ENCODE results near the gene JPH2. TPM values are rescaled to one million over a fixed set of nuclear protein-coding genes. Genes with fewer than 3 reads are reported as not detected.
A peak's percentile ranks its signal among the peaks of the same experiment; 100 is the strongest.
"Not testable (repeated sequence)": the region's sequence is repeated elsewhere in the genome, so short reads cannot be mapped to it uniquely, and the experiment has no call there.

The JPH2 gene
- total RNA-seq, 4 donors from 2014 or later = 173 to 442 (median 242) TPM

DNA sequence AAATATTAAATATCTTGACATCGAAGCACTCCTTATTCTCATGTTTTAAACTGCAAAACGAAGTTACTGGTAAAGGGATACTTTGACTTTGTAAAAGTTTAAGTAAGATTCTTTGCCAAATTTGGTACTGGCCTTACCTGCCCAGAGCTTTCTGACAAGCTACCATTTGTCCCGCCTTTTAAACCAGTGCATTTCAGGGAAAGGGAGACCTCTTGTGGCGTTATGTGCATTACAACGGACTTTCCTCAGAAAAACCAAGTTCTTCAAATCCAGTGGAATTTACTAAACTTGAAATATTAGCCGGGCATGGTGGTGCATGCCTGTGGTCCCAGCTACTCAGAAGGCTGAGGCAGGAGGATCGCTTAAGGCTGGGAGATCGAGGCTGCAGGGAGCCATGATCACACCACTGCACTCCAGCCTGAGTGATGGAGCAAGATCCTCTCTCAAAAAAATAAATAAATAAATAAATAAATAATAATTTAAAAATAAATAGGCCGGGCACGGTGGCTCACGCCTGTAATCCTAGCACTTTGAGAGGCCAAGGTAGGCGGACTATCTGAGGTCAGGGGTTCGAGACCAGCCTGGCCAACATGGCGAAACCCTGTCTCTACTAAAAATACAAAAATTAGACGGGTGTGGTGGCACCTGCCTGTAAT lies 3.3 kb upstream of the JPH2 start:
- H3K27me3 ChIP-seq, H3K9me3 ChIP-seq, H3K36me3 ChIP-seq, ATAC-seq, H3K4me3 ChIP-seq: not testable (repeated sequence)
- 5 to 19% methylated on average over 9 to 15 of the region's 15 CpGs for WGBS, 2 donors (ENCODE audit: low coverage in 1 of 2)
- TF ChIP-seq, protein P1, sequence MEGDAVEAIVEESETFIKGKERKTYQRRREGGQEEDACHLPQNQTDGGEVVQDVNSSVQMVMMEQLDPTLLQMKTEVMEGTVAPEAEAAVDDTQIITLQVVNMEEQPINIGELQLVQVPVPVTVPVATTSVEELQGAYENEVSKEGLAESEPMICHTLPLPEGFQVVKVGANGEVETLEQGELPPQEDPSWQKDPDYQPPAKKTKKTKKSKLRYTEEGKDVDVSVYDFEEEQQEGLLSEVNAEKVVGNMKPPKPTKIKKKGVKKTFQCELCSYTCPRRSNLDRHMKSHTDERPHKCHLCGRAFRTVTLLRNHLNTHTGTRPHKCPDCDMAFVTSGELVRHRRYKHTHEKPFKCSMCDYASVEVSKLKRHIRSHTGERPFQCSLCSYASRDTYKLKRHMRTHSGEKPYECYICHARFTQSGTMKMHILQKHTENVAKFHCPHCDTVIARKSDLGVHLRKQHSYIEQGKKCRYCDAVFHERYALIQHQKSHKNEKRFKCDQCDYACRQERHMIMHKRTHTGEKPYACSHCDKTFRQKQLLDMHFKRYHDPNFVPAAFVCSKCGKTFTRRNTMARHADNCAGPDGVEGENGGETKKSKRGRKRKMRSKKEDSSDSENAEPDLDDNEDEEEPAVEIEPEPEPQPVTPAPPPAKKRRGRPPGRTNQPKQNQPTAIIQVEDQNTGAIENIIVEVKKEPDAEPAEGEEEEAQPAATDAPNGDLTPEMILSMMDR (IDR thresholded peaks at IDR 0.05) = peak; percentile 72 to 86 (median 80)
- H3K27ac ChIP-seq = peak overlapping the region in 3 of 4 donors; percentile 95 to 96 (median 96)
- peaks cover 0 to 50% (median 5%) of the 10 kb centered on the region in 3 donors for H3K4me1 ChIP-seq

DNA sequence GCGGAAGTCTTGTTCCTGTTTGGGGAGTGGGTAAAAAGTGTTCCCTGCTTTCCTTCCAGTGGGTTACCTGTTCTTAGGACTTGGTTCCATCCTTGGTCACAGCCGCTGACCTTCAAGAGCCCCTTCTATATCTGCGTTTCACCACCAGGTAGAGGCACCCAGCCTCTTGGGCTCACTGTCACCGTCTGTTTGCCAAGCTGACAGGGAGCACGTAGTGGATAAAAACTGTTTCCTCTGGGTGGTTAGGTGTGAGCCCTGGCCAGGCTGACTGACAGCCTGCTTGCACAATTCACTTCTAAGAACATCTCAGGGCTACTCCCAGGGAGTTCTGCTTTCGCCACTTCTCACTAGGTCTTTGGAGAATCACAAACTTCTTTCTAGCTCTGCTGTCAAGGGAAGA lies 1.8 kb upstream of the JPH2 start:
- Histone ChIP-seq H3K9me3 (no peaks in the 10 kb centered on the region), H3K27ac (peak overlapping the region; percentile 93 to 96 (median 96)), H3K4me1 (peaks cover 0 to 50% (median 5%) of the 10 kb centered on the region in 3 donors), H3K27me3 (no peaks in the 10 kb centered on the region), H3K4me3 (peak overlapping the region in 1 of 2 donors; percentile 78), H3K36me3 (no peaks in the 10 kb centered on the region)
- 65 to 68% methylated on average over 3 to 4 of the region's 6 CpGs for WGBS, 2 donors (ENCODE audit: low coverage in 1 of 2)
- peak; percentile 60 for ATAC-seq
- no peak for TF ChIP-seq EP300 (IDR thresholded peaks at IDR 0.05)
- TF ChIP-seq, protein P1 (IDR thresholded peaks at IDR 0.05) = peak in 1 of 4 experiments; percentile 2
- peak; percentile 73 for TF ChIP-seq POLR2AphosphoS5 (IDR thresholded peaks at IDR 0.05)
- TF ChIP-seq POLR2A (IDR thresholded peaks at IDR 0.05) = peak; percentile 36 to 55

DNA sequence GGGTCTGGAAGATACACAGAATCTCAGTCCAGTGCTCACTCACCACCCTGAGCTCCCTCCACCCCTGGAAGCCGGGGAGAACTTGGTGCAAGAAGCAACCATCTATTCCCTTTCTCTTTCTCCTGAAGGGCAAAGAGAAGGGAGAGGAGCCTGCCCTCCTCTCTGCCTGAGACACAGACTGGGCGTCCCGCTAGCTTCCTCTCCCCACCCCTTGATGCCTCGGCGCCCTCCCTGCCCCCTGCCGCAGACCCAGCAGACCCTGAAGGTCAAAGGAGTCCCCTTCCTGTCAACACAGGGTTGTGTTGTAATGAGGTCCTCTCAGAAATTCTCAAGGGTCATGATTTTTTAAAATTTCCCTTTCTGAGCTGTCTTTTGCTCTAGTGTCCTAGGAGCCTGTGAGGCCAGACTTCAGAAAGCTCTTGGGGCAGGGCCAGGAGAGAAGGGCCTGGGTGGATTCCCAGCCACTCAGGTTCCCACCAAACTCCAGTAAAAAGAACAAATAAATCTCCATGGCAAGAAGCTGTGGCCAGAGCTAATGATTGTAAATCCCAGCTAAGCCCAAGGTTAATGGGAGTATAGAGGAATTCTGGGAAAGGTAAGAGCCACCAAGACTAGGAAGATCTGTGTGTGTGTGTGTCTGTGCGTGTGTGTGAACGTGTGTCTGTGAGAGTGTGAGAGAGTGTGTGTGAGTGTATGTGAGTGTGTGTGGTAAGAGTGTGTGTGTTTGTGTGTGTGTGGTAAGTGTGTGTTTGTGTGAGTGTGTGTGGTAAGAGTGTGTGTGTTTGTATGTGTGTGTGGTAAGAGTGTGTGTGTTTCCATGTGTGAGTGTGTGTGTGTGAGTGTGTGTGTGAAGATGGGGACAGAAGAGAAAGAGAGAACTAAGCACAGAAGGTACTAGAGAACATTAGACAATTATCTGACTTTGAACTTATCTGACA lies 1.1 kb upstream of the JPH2 start:
- TF ChIP-seq POLR2AphosphoS5 (IDR thresholded peaks at IDR 0.05) (peak; percentile 64), EP300 (IDR thresholded peaks at IDR 0.05) (no peak), POLR2A (IDR thresholded peaks at IDR 0.05) (no peak)
- TF ChIP-seq, protein P1 (IDR thresholded peaks at IDR 0.05) = no peak
- Histone ChIP-seq H3K9me3 (no peaks in the 10 kb centered on the region), H3K36me3 (no peaks in the 10 kb centered on the region), H3K4me3 (peak overlapping the region; percentile 78 to 80), H3K4me1 (peaks cover 0 to 52% (median 5%) of the 10 kb centered on the region in 3 donors), H3K27ac (peak overlapping the region; percentile 93 to 96 (median 96)), H3K27me3 (no peaks in the 10 kb centered on the region)
- ATAC-seq = peak; percentile 5
- WGBS, 2 donors (ENCODE audit: low coverage in 1 of 2) = 13 to 31% methylated on average over 3 to 6 of the region's 8 CpGs

DNA sequence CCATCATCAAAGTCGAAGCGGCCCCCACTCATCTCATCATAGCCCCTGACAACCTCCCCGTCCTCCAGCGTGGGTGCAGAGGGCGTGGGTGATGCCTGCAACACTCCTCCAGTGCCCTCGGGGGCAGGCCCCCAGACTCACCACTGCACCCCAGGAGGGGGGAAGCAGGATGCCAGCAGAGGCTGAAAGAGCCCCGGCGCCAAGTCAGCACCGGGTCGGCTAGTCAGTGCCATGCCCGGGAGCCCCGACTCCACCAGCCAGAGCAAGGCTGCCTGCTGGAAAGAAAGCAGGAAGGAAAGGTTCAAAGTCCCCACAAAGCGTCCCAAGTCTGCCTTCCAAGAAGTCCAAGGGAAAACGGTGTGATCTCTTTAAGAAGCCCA lies 324 bp downstream of the JPH2 start:
- 0% methylated on average over 1 of the region's 14 CpGs; no CpG with 5 or more reads in 1 of the 2 donors for WGBS, 2 donors (ENCODE audit: low coverage in 1 of 2)
- no peaks in the 10 kb centered on the region for H3K36me3 ChIP-seq
- H3K27ac ChIP-seq = peak overlapping the region; percentile 93 to 96 (median 96)
- no peak for ATAC-seq
- peaks cover under 1 to 66% (median 5%) of the 10 kb centered on the region in 3 donors for H3K4me1 ChIP-seq
- H3K4me3 ChIP-seq = peak overlapping the region; percentile 78 to 80
- no peak for TF ChIP-seq EP300 (IDR thresholded peaks at IDR 0.05)
- TF ChIP-seq POLR2AphosphoS5 (IDR thresholded peaks at IDR 0.05) = no peak
- no peak for TF ChIP-seq POLR2A (IDR thresholded peaks at IDR 0.05)
- TF ChIP-seq, protein P1 (IDR thresholded peaks at IDR 0.05) = no peak
- no peaks in the 10 kb centered on the region for H3K9me3 ChIP-seq
- no peaks in the 10 kb centered on the region for H3K27me3 ChIP-seq
